H9 (cell line): ENCODE measurements around the gene FAM136A. TPM values are rescaled to one million over a fixed set of nuclear protein-coding genes. Genes with fewer than 3 reads are reported as not detected.

Experiments used
- DNase-seq: peaks from one replicate; pipeline ENCODE4 v3.0.0-alpha.2; 2017
- H2AFZ ChIP-seq: one replicate; pipeline ENCODE4 v1.6.1; 2013; ENCODE audit warnings: mild to moderate bottlenecking, low read length, control low read depth, moderate library complexity
- H2AK5ac ChIP-seq: 2 replicates; pipeline ENCODE4 v1.6.1; 2013; ENCODE audit warnings: low read length, control low read depth, mixed read lengths; ENCODE audit not compliant: insufficient read length
- H2BK120ac ChIP-seq: one replicate; pipeline ENCODE4 v1.6.1; 2013; ENCODE audit warnings: low read depth, mild to moderate bottlenecking, low read length, control low read depth, inconsistent platforms; ENCODE audit not compliant: poor library complexity, severe bottlenecking
- H2BK12ac ChIP-seq: 2 replicates; pipeline ENCODE4 v1.6.1; 2013; ENCODE audit warnings: low read length, control low read depth, mixed read lengths, low read depth; ENCODE audit not compliant: insufficient read length
- H2BK15ac ChIP-seq: 2 replicates; pipeline ENCODE4 v1.6.1; 2013; ENCODE audit warnings: low read depth, low read length, control low read depth
- H2BK20ac ChIP-seq: one replicate; pipeline ENCODE4 v1.6.1; 2013; ENCODE audit warnings: low read depth, mild to moderate bottlenecking, low read length, control low read depth, inconsistent platforms; ENCODE audit not compliant: poor library complexity, severe bottlenecking
- H2BK5ac ChIP-seq: 2 replicates; pipeline ENCODE4 v1.6.1; 2013; ENCODE audit warnings: low read length, control low read depth, mixed read lengths; ENCODE audit not compliant: insufficient read length
- H3K14ac ChIP-seq: 2 replicates; pipeline ENCODE4 v1.6.1; 2013; ENCODE audit warnings: low read length, control low read depth; ENCODE audit not compliant: insufficient read depth
- H3K18ac ChIP-seq: 2 replicates; pipeline ENCODE4 v1.6.1; 2013; ENCODE audit warnings: low read depth, mild to moderate bottlenecking, mixed read lengths, low read length, control low read depth; ENCODE audit not compliant: insufficient read length
- H3K23ac ChIP-seq: 2 replicates; pipeline ENCODE4 v1.6.1; 2013; ENCODE audit warnings: low read length, control low read depth, mixed read lengths, low read depth; ENCODE audit not compliant: insufficient read length
- H3K23me2 ChIP-seq: 2 replicates; pipeline ENCODE4 v1.6.1; 2013; ENCODE audit warnings: low read depth, mild to moderate bottlenecking, mixed read lengths, low read length, control low read depth; ENCODE audit not compliant: insufficient read length, poor library complexity, severe bottlenecking
- H3K27ac ChIP-seq: 2 replicates; pipeline ENCODE4 v1.5.1; 2013; ENCODE audit warnings: low read length, control low read depth, mixed read lengths, low read depth; ENCODE audit not compliant: insufficient read length
- H3K27me3 ChIP-seq: 2 replicates; pipeline ENCODE4 v1.6.1; 2013; ENCODE audit warnings: low read length, control low read depth, inconsistent platforms; ENCODE audit not compliant: insufficient read depth
- H3K4ac ChIP-seq: 2 replicates; pipeline ENCODE4 v1.6.1; 2013; ENCODE audit warnings: low read depth, mild to moderate bottlenecking, control low read depth, inconsistent platforms, low read length, moderate library complexity
- H3K4me1 ChIP-seq: 2 replicates; pipeline ENCODE4 v1.6.1; 2013; ENCODE audit warnings: low read length, control low read depth, inconsistent platforms; ENCODE audit not compliant: insufficient read depth
- H3K4me2 ChIP-seq: 2 replicates; pipeline ENCODE4 v1.6.1; 2013; ENCODE audit warnings: low read length, control low read depth, mixed read lengths; ENCODE audit not compliant: insufficient read length, insufficient read depth
- H3K56ac ChIP-seq: 2 replicates; pipeline ENCODE4 v1.6.1; 2013; ENCODE audit warnings: low read depth, mild to moderate bottlenecking, mixed read lengths, low read length, control low read depth; ENCODE audit not compliant: insufficient read length
- H3K79me1 ChIP-seq: 2 replicates; pipeline ENCODE4 v1.6.1; 2013; ENCODE audit warnings: low read depth, mild to moderate bottlenecking, moderate library complexity, low read length, control low read depth, inconsistent platforms; ENCODE audit not compliant: insufficient read depth, poor library complexity, severe bottlenecking
- H3K79me2 ChIP-seq: 2 replicates; pipeline ENCODE4 v1.6.1; 2013; ENCODE audit warnings: low read length, control low read depth, inconsistent platforms; ENCODE audit not compliant: insufficient read depth
- H3K9ac ChIP-seq: 2 replicates; pipeline ENCODE4 v1.6.1; 2013; ENCODE audit warnings: low read length, control low read depth, mixed read lengths; ENCODE audit not compliant: insufficient read length; ENCODE audit errors: extremely low read depth
- H3K9me3 ChIP-seq: one replicate; pipeline ENCODE4 v1.6.1; 2013; ENCODE audit warnings: low read depth, low read length, inconsistent platforms; ENCODE audit not compliant: control insufficient read depth
- H3T11ph ChIP-seq: one replicate; pipeline ENCODE4 v1.6.1; 2013; ENCODE audit warnings: mild to moderate bottlenecking, low read length, control low read depth, inconsistent platforms
- H4K20me1 ChIP-seq: one replicate; pipeline ENCODE4 v1.6.1; 2013; ENCODE audit not compliant: control insufficient read depth, insufficient read length, insufficient read depth
- H4K5ac ChIP-seq: 2 replicates; pipeline ENCODE4 v1.6.1; 2013; ENCODE audit warnings: low read depth, mild to moderate bottlenecking, mixed read lengths, low read length, control low read depth; ENCODE audit not compliant: insufficient read length
- H4K8ac ChIP-seq: replicated peaks from 2 replicates; pipeline ENCODE4 v1.6.1; 2013; ENCODE audit warnings: low read length, control low read depth, mixed read lengths, low read depth; ENCODE audit not compliant: insufficient read length
- H4K91ac ChIP-seq: 2 replicates; pipeline ENCODE4 v1.6.1; 2013; ENCODE audit warnings: low read depth, mild to moderate bottlenecking, moderate library complexity, mixed read lengths, low read length, control low read depth; ENCODE audit not compliant: insufficient read length
- H3K27ac Mint-ChIP-seq, 3 experiments: 2 replicates in 2 of 3; 3 replicates in 1 of 3; pipeline ENCODE4 v1.8.0; 2020 to 2021; ENCODE audit warnings: mixed read lengths in 3 of 3, mild to moderate bottlenecking in 1 of 3, moderate library complexity in 1 of 3
- H3K27me3 Mint-ChIP-seq: 2 replicates; pipeline ENCODE4 v1.8.0; 2021; ENCODE audit warnings: low read depth, mild to moderate bottlenecking, moderate library complexity, mixed read lengths
- H3K36me3 Mint-ChIP-seq, 3 experiments: 2 replicates in 2 of 3; 3 replicates in 1 of 3; pipeline ENCODE4 v1.8.0; 2020 to 2021; ENCODE audit warnings: low read depth in 3 of 3, mixed read lengths in 3 of 3; ENCODE audit not compliant: insufficient read depth in 1 of 3
- H3K4me1 Mint-ChIP-seq, 2 experiments: 2 replicates each; pipeline ENCODE4 v1.8.0; 2020; ENCODE audit warnings: mixed read lengths in 2 of 2
- H3K4me3 Mint-ChIP-seq, 2 experiments: 2 replicates in 1 of 2; 3 replicates in 1 of 2; pipeline ENCODE4 v1.8.0; 2020 to 2021; ENCODE audit warnings: mild to moderate bottlenecking in 2 of 2, mixed read lengths in 2 of 2, moderate library complexity in 1 of 2
- H3K9me3 Mint-ChIP-seq, 2 experiments: 2 replicates in 1 of 2; 3 replicates in 1 of 2; pipeline ENCODE4 v1.8.0; 2020; ENCODE audit warnings: mild to moderate bottlenecking in 2 of 2, mixed read lengths in 2 of 2, moderate library complexity in 1 of 2
- CTCF ChIP-seq: fragments of 200-600 bp; sonication (generic); conservative IDR thresholded peaks from 3 replicates; pipeline ENCODE4 v1.8.0; 2021; ENCODE audit warnings: antibody characterized with exemption, mild to moderate bottlenecking
- total RNA-seq: library from RNA; stranded (reverse); gene quantifications from 2 replicates; pipeline ENCODE4 v1.2.1, GENCODE V29; 2021

Gene FAM136A
- total RNA-seq, 1 experiment from 2014 or later = 118 TPM

- no peak for TF ChIP-seq CTCF
- peaks cover 20% of the 10 kb centered on the region for H3K27me3 Mint-ChIP-seq
- H3K27ac ChIP-seq = no peak overlapping the region
- H3K4me3 Mint-ChIP-seq = no peak overlapping the region
- no peaks in the 10 kb centered on the region for H3K79me2 ChIP-seq
- H3K9ac ChIP-seq = no peak overlapping the region
- H4K91ac ChIP-seq = no peak overlapping the region
- H3K9me3 ChIP-seq = no peaks in the 10 kb centered on the region
- no peaks in the 10 kb centered on the region for H3K79me1 ChIP-seq
- no peak overlapping the region for H4K5ac ChIP-seq
- no peak overlapping the region for H2AFZ ChIP-seq
- H3K23ac ChIP-seq = no peak overlapping the region
- no peak overlapping the region for H2BK20ac ChIP-seq
- H2BK12ac ChIP-seq = no peak overlapping the region
- no peak for DNase-seq
- no peaks in the 10 kb centered on the region for H3K36me3 Mint-ChIP-seq
- no peak overlapping the region for H2BK5ac ChIP-seq
- no peaks in the 10 kb centered on the region for H3K4me1 ChIP-seq
- no peak overlapping the region for H3K27ac Mint-ChIP-seq
- H3K4ac ChIP-seq = no peak overlapping the region
- no peaks in the 10 kb centered on the region for H3K23me2 ChIP-seq
- H2BK15ac ChIP-seq = no peak overlapping the region
- H4K8ac ChIP-seq = no peak overlapping the region
- H3K4me2 ChIP-seq = no peak overlapping the region
- H3K4me1 Mint-ChIP-seq = peaks cover 3 to 9% of the 10 kb centered on the region in 2 experiments; a peak in 3 of 4 replicates
- no peak overlapping the region for H3K14ac ChIP-seq
- H3K9me3 Mint-ChIP-seq = no peaks in the 10 kb centered on the region
- H3T11ph ChIP-seq = no peak overlapping the region
- no peaks in the 10 kb centered on the region for H4K20me1 ChIP-seq
- no peak overlapping the region for H3K56ac ChIP-seq
- no peaks in the 10 kb centered on the region for H3K27me3 ChIP-seq
- H2AK5ac ChIP-seq = no peak overlapping the region
- H3K18ac ChIP-seq = no peak overlapping the region
- no peak overlapping the region for H2BK120ac ChIP-seq
Observed at GRCh38 chr2:70341477-70341765, 39.6 kb upstream of the FAM136A start.
